ENCODE measurements around the gene RANBP3. TPM values are rescaled to one million over a fixed set of nuclear protein-coding genes. Genes with fewer than 3 reads are reported as not detected.
"Not testable (repeated sequence)": the region's sequence is repeated elsewhere in the genome, so short reads cannot be mapped to it uniquely, and the experiment has no call there.

RANBP3 gene, protein sequence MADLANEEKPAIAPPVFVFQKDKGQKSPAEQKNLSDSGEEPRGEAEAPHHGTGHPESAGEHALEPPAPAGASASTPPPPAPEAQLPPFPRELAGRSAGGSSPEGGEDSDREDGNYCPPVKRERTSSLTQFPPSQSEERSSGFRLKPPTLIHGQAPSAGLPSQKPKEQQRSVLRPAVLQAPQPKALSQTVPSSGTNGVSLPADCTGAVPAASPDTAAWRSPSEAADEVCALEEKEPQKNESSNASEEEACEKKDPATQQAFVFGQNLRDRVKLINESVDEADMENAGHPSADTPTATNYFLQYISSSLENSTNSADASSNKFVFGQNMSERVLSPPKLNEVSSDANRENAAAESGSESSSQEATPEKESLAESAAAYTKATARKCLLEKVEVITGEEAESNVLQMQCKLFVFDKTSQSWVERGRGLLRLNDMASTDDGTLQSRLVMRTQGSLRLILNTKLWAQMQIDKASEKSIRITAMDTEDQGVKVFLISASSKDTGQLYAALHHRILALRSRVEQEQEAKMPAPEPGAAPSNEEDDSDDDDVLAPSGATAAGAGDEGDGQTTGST
- total RNA-seq: 10 to 100 TPM; 82.2 to 93.6 TPM

- ChIA-PET CTCF (interaction anchor here (0.6 to 6.0 kb wide), 6 partner anchors 10 to 174 kb away, joined by 3 to 64 read pairs (median 18); partner anchors contain the start of gene NRTN), POLR2A (interaction anchor here (0.7 to 2.6 kb wide), 5 partner anchors 10 to 36 kb away, joined by 3 to 14 read pairs (median 3); no protein-coding TSS in a partner anchor)
- DNase-seq: peak; percentile 99
- H3K9me3 Mint-ChIP-seq (ENCODE audit: insufficient read depth): no peaks in the 10 kb centered on the region
- peaks cover 60% of the 10 kb centered on the region for H3K4me1 Mint-ChIP-seq (ENCODE audit: low read depth)
- peak within 1 kb of the TSS; percentile 95 for H3K27ac Mint-ChIP-seq
- peak; percentile 98 for ATAC-seq
- no peaks in the 10 kb centered on the region for H3K27me3 Mint-ChIP-seq (ENCODE audit: low read depth)
- peaks cover 48% of the 10 kb centered on the region for H3K36me3 Mint-ChIP-seq (ENCODE audit: low read depth)
- H3K4me3 Mint-ChIP-seq: peak within 1 kb of the TSS; percentile 99
Measured at GRCh38 chr19:5977785-5978605, at the start of gene RANBP3. RANBP3 (minus strand) TSS chr19:5978140; CDS start chr19:5978082, 58 bp downstream.

DNA sequence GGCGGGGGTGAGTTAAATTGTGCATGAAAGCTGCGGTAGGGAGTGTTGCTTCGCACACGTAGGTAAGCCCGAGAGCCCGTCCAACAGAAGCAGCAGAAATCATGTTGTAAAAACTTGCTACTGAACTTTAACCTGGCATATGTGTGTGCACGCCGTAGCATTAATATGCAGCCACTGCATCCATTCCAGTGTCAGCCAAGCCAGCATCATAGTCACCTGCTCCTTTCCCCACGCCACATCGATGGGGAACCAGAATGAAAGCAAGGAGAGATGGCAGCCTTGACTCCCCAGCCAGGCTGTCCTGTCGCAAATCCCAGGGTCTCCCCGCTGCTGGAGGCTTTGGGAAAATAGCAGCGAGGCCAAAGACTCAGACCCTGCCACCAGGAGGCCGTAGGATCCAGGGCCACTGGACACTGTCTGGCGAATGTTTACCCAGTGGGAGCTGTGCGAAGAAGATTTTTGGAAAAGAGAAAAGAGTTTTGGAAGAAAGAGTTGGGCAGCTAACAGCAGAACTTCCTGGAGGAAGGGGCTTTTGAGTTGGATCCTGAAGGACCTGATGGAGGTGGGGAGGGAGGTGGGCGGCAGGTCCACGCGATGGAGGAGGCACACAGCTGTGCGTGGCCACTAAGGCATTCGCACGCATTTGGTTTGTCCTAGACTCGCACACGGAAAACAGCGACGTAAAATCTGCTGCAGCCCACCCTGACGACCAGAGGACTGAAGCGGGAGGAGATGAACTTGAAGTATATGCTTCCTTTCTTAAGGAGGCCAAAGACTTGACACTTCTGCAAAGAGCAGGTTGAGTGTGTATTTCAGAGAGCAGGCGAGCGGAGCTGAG, 48.7 kb upstream of the RANBP3 start:
- ATAC-seq (no peak), DNase-seq (no peak)
- POLR2A ChIA-PET: no interaction called here
- Mint-ChIP-seq H3K4me3 (no peak overlapping the region), H3K9me3 (ENCODE audit: insufficient read depth) (no peaks in the 10 kb centered on the region), H3K4me1 (ENCODE audit: low read depth) (no peaks in the 10 kb centered on the region), H3K27ac (no peak overlapping the region), H3K36me3 (ENCODE audit: low read depth) (peaks cover under 1% of the 10 kb centered on the region), H3K27me3 (ENCODE audit: low read depth) (no peaks in the 10 kb centered on the region)
- CTCF ChIA-PET: interaction anchor here (1.4 to 2.1 kb wide), 3 partner anchors 22 to 222 kb away, joined by 4 to 6 read pairs (median 4); no protein-coding TSS in a partner anchor

DNA sequence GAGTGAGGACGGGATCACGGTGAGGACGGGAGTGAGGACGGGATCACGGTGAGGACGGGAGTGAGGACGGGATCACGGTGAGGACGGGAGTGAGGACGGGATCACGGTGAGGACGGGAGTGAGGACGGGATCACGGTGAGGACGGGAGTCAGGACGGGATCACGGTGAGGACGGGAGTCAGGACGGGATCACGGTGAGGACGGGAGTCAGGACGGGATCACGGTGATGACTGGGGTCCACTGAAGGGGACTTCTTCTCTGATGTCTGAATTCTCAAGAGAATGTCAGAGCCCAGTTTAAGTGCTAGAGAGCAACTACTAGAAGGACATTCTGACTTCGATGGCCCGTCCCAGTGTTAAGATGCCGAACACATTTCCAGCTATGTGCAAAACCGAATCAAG, 46.8 kb upstream of the RANBP3 start:
- H3K4me3 Mint-ChIP-seq; POLR2A ChIA-PET; H3K27me3 Mint-ChIP-seq (ENCODE audit: low read depth); DNase-seq; ATAC-seq; H3K9me3 Mint-ChIP-seq (ENCODE audit: insufficient read depth); H3K27ac Mint-ChIP-seq; H3K36me3 Mint-ChIP-seq (ENCODE audit: low read depth): not testable (repeated sequence)
- CTCF ChIA-PET: interaction anchor here (1.1 to 2.1 kb wide), 3 partner anchors 57 to 221 kb away, joined by 3 to 6 read pairs (median 3); no protein-coding TSS in a partner anchor
- H3K4me1 Mint-ChIP-seq (ENCODE audit: low read depth): peaks cover 12% of the 10 kb centered on the region

DNA sequence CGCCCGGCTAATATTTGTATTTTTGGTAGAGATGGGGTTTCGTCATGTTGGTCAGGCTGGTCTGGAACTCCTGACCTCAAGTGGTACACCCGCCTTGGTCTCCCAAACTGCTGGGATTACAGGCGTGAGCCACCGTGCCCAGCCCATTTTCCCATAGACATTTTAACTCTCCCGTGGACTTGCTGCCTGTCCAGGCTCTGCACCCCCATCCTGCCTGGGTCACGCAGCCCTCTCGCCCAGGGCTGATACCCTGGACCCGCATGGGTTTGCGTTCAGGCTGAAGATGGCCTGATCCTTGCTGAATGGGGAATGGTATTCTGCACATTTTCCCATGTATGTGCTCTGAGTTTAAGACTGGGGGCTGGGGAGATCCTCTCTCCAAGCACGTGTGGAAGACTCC, 46.0 kb upstream of the RANBP3 start:
- DNase-seq (no peak), ATAC-seq (no peak)
- ChIA-PET POLR2A (no interaction called here), CTCF (interaction anchor here (2.4 to 4.0 kb wide), 4 partner anchors 11 to 220 kb away, joined by 15 to 47 read pairs (median 42); partner anchors contain the start of gene NRTN)
- peaks cover 14% of the 10 kb centered on the region for H3K4me1 Mint-ChIP-seq (ENCODE audit: low read depth)
- no peaks in the 10 kb centered on the region for H3K9me3 Mint-ChIP-seq (ENCODE audit: insufficient read depth)
- no peak overlapping the region for H3K27ac Mint-ChIP-seq
- H3K4me3 Mint-ChIP-seq: no peak overlapping the region
- no peaks in the 10 kb centered on the region for H3K27me3 Mint-ChIP-seq (ENCODE audit: low read depth)
- H3K36me3 Mint-ChIP-seq (ENCODE audit: low read depth): no peaks in the 10 kb centered on the region

GRCh38 chr19:6023085-6023682, 45.2 kb upstream of the RANBP3 start:
- ATAC-seq (no peak), DNase-seq (no peak)
- ChIA-PET POLR2A (interaction anchor here (1.6 kb wide), 1 partner anchor 219 kb away, joined by 4 read pairs; no protein-coding TSS in a partner anchor), CTCF (interaction anchor here (0.8 to 4.0 kb wide), 18 partner anchors 10 to 220 kb away, joined by 3 to 47 read pairs (median 6); partner anchors contain the start of genes NDUFA11, NRTN, RANBP3 and VMAC)
- Mint-ChIP-seq H3K4me3 (no peak overlapping the region), H3K27ac (no peak overlapping the region), H3K4me1 (ENCODE audit: low read depth) (peaks cover 14% of the 10 kb centered on the region), H3K27me3 (ENCODE audit: low read depth) (no peaks in the 10 kb centered on the region), H3K36me3 (ENCODE audit: low read depth) (no peaks in the 10 kb centered on the region), H3K9me3 (ENCODE audit: insufficient read depth) (no peaks in the 10 kb centered on the region)

- Mint-ChIP-seq H3K36me3 (ENCODE audit: low read depth) (no peaks in the 10 kb centered on the region), H3K4me3 (no peak overlapping the region), H3K27ac (no peak overlapping the region), H3K27me3 (ENCODE audit: low read depth) (no peaks in the 10 kb centered on the region), H3K4me1 (ENCODE audit: low read depth) (peaks cover 14% of the 10 kb centered on the region), H3K9me3 (ENCODE audit: insufficient read depth) (no peaks in the 10 kb centered on the region)
- ChIA-PET CTCF (interaction anchor here (0.7 to 4.0 kb wide), 28 partner anchors 9 to 219 kb away, joined by 3 to 47 read pairs (median 5); partner anchors contain the start of genes NDUFA11, NRTN, RANBP3 and VMAC), POLR2A (interaction anchor here (0.9 to 1.6 kb wide), 2 partner anchors 55 to 218 kb away, joined by 3 to 4 read pairs; no protein-coding TSS in a partner anchor)
- no peak for DNase-seq
- no peak for ATAC-seq
Measured at GRCh38 chr19:6022570-6023064, 44.7 kb upstream of the RANBP3 start.

- ATAC-seq: peak; percentile 93
- ChIA-PET CTCF (interaction anchor here (0.7 to 4.0 kb wide), 28 partner anchors 9 to 219 kb away, joined by 3 to 47 read pairs (median 5); partner anchors contain the start of genes NDUFA11, NRTN, RANBP3 and VMAC), POLR2A (interaction anchor here (0.9 to 1.6 kb wide), 2 partner anchors 54 to 218 kb away, joined by 3 to 4 read pairs; no protein-coding TSS in a partner anchor)
- H3K27me3 Mint-ChIP-seq (ENCODE audit: low read depth): no peaks in the 10 kb centered on the region
- H3K9me3 Mint-ChIP-seq (ENCODE audit: insufficient read depth): no peaks in the 10 kb centered on the region
- DNase-seq: peak; percentile 87
- peaks cover 14% of the 10 kb centered on the region for H3K4me1 Mint-ChIP-seq (ENCODE audit: low read depth)
- H3K27ac Mint-ChIP-seq: no peak overlapping the region
- H3K4me3 Mint-ChIP-seq: no peak overlapping the region
- no peaks in the 10 kb centered on the region for H3K36me3 Mint-ChIP-seq (ENCODE audit: low read depth)
Measured at GRCh38 chr19:6021878-6022569, 44.1 kb upstream of the RANBP3 start.

DNA sequence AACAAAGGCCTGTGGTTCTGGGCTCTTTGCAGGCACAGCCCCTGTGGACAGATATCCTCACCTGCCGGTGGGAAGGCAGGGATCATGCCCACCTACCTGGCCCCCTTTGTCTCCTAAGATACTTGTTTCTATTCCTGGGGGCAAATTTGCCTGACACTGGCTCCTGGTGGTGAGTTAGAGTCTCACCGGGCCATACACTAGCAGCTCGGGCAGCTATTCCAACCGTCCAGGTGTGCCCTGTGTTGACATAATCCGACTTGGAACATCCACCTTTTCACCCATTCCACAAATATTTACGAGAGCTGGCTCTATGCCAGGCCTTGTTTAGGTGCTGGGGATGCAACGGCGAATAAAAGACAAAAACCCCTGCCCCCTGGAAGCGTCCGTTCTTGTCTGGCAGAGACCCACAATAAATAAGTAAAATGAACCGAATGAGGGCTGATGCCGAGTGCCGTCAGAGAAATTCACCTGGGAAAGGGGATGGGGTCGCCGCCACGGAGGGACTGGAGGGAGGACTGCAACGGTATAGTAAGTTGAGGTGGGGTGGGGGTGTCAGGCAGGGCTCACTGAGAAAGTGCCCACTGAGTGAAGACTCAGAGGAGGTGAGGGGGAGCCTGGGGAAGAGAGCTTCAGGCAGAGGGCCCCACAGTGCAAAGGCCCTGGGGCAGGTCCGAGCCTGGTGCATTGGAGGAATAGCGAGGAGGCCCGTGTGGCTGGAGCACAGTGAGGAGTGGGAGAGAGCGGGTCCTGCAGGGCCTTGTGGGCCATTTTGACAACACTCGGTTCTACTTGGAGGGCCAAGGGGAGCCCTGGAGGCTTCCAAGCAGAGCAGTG, 43.2 kb upstream of the RANBP3 start:
- CTCF ChIA-PET: interaction anchor here (0.9 to 4.0 kb wide), 13 partner anchors 8 to 218 kb away, joined by 3 to 47 read pairs (median 8); partner anchors contain the start of genes NRTN and RANBP3

More for the DNA sequence above, 43.2 kb upstream of the RANBP3 start:
- no peak for ATAC-seq
- peak overlapping the region; percentile 61 for H3K27ac Mint-ChIP-seq
- H3K36me3 Mint-ChIP-seq (ENCODE audit: low read depth): no peaks in the 10 kb centered on the region
- POLR2A ChIA-PET: interaction anchor here (0.9 kb wide), 1 partner anchor 53 kb away, joined by 3 read pairs; no protein-coding TSS in a partner anchor
- no peaks in the 10 kb centered on the region for H3K9me3 Mint-ChIP-seq (ENCODE audit: insufficient read depth)
- DNase-seq: no peak
- peaks cover 14% of the 10 kb centered on the region for H3K4me1 Mint-ChIP-seq (ENCODE audit: low read depth)
- no peaks in the 10 kb centered on the region for H3K27me3 Mint-ChIP-seq (ENCODE audit: low read depth)
- no peak overlapping the region for H3K4me3 Mint-ChIP-seq
